Glomerular visceral epithelial cell (primary cell): ENCODE measurements around the gene HMCES.
"Not testable (repeated sequence)": the region's sequence is repeated elsewhere in the genome, so short reads cannot be mapped to it uniquely, and the experiment has no call there.

Experiments
- DNase-seq: peaks from one replicate; pipeline ENCODE4 v3.0.0-alpha.2; 2016; ENCODE audit errors: extremely low spot score

Gene HMCES

DNA sequence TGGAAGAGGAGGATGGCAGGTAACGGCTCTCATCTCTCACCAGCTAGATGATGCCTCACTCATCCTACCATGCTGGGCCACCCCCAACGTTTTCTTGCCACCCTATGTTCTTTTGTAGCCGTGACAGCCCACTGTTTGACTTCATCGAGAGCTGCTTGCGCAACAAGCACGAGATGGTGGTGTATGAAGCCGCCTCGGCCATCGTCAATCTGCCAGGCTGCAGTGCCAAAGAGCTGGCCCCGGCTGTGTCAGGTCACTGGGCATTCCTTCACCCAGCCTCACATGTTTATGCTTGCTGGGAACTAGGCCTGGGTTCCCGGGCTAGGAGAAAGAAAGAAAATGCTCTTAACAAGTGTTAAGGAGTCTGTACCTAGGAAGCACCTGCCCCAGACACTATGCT lies 21.1 kb upstream of the HMCES start:
- DNase-seq, result no peak

- no peak for DNase-seq
Observed at GRCh38 chr3:129259612-129260477, 18.8 kb upstream of the HMCES start.

- no peak for DNase-seq
Observed at GRCh38 chr3:129260606-129261005, 18.1 kb upstream of the HMCES start.

DNA sequence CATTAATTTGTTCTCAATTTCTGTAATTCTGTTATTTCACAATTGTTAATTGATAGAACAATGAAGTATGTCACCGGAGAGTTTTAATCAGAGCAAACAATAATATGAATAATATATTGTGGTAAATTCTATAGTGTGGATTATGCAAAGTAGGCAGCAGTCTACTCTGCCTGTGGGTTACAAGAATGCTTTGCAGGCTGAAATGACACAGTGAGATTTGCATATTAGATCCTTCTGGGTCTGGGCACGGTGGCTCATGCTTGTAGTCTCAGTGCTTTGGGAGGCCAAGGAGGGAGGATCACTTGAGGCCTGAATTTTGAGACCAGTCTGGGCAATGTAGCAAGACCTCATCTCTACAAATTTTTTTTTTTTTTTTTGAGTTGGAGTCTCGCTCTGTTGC lies 16.8 kb upstream of the HMCES start:
- no peak for DNase-seq

- DNase-seq, result no peak
Observed at GRCh38 chr3:129263161-129263910, 15.3 kb upstream of the HMCES start.

DNA sequence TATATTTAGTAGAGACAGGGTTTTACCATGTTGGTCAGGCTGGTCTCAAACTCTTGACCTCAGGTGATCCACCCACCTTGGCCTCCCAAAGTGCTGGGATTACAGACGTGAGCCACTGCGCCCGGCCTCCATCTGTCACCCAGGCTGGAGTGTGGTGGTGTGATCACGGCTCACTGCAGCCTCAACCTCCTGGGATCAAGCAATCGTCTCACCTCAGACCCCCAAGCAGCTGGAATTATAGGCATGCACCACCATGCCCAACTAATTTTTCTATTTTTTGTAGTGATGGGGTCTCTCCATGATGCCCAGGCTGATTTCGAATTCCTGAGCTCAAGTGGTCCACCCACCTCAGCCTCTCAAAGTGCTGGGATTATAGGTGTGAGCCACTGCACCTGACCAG lies 13.7 kb upstream of the HMCES start:
- DNase-seq, result not testable (repeated sequence)

DNA sequence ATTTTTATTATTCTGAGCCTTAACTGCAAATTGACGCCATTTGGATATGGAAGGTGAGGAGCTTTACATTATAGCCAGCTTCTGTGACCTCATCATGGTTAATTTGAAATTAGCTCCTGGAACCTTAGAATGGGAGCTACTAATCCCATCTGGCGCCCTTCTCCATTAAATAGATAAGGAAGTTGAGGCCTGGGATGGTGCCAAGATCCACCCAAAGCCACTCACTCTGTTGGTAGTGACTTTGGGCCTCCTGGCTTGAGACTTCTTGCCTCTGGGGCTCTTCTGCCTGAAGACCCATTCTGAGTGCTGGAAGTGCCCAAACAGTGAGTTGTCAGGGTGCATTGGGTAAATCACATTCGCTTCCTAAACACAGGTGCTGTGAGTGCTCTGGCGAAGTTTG lies 12.0 kb upstream of the HMCES start:
- DNase-seq, result no peak

DNA sequence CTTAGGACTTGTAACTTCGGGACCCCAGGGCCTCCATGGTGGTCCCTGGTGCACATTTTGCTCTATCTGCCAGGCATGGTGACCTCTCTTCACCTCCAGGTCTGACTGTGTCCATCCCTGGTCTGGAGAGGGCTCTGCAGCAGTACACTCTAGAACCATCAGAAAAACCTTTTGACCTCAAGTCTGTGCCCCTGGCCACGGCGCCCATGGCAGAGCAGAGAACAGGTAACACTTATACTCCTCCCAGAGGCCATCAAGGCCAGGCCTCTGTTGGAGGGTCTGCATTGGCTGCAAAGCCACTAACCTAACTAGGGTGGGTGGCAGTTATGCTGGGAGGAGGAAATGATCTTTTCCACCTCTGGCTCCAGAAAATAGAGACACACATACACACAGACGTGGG lies 10.3 kb upstream of the HMCES start:
- DNase-seq, result no peak

GRCh38 chr3:129271674-129272073 lies 7.0 kb upstream of the HMCES start:
- DNase-seq, result no peak

DNA sequence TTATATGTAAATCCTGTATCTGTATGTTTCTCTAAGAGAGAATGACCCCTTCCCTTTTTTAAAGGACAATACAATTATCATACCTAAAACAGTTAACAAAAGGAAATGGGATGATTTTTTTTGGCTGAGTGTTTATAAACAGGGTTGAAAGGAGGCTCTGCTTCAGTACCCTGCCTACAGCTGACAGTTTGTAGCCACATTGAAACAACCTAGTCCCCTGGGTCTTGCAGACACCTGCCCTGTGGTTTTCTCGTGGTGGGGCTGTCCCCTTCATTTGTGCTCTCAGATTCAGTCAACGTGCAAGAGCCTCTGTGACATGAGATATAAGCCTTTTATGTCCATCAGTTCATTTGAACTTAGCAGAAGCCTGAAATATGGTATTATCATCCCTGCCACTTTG lies 2.3 kb upstream of the HMCES start:
- no peak for DNase-seq

DNA sequence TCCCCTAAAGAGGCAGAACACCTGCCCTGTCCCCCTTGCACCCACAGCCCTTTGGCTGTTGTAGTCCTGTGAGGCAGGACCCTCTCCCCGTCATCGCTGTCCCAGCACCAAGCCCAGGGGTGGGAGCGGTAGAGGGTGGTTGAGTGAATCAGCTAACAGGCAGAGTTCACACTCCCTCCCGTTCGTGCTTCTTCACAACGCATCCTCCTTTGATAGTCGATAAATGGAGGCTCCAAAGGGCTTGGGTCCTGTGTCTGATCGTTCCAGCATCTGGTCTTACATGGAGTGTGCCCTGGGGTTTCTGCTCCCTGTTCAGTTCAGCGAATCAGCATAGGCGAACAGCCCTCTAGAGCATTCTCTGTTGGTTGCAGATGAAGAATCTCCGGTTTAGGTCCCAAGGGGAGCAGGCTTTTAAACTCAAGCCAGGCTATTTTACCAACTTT lies 820 bp upstream of the HMCES start:
- DNase-seq, result peak; percentile 5

GRCh38 chr3:129278966-129279906 lies 566 bp downstream of the HMCES start:
- peak; percentile 66 for DNase-seq

GRCh38 chr3:129280183-129280582 lies 1.5 kb downstream of the HMCES start:
- DNase-seq, result no peak

GRCh38 chr3:129281726-129282125 lies 3.1 kb downstream of the HMCES start:
- no peak for DNase-seq

GRCh38 chr3:129282727-129283327 lies 4.2 kb downstream of the HMCES start:
- DNase-seq, result no peak

GRCh38 chr3:129286081-129286480 lies 7.4 kb downstream of the HMCES start:
- no peak for DNase-seq

- DNase-seq, result no peak
Observed at GRCh38 chr3:129288446-129288845, 9.8 kb downstream of the HMCES start.

DNA sequence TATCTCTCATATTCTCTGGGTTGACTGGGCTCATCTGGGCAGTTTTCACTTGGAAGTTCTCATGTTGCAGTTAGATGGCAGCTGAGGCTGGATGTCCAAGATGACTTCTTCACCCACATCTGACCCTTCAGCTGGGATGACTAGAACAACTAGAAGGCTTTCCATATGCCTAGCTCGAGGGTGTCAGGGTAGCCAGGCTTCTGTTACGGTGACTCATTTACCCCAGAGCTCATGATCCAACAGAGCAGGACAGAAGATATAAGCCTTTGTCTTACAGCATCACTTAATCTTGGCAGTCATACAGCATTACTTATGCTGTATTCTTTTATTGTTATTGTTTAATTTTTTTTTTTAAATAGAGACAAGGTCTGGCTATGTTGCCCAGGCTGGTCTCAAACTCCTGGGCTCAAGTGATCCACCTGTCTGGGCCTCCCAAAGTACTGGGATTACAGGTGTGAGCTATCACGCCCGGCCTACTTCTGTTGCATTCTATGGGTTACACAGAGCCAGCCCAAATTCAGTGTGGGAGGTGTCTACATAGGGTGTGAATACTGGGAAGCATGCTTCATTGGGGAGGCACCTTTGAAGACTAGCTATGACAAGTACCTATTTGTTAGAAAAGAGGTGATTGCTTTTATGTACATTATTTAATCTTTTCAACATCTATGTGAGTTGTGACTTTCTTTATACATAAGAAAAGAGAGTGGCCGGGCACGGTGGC lies 10.7 kb downstream of the HMCES start:
- DNase-seq, result no peak

- no peak for DNase-seq
Observed at GRCh38 chr3:129291236-129291886, 12.7 kb downstream of the HMCES start.

- no peak for DNase-seq
Observed at GRCh38 chr3:129295286-129295685, 16.6 kb downstream of the HMCES start.
